Testis (tissue), 3 donors: ENCODE results near the gene WLS. TPM values are rescaled to one million over a fixed set of nuclear protein-coding genes. Genes with fewer than 3 reads are reported as not detected.

Experiments
- DNase-seq: peaks from one replicate; pipeline ENCODE4 v3.0.0-alpha.2; 2019
- H3K27ac ChIP-seq, 2 donors: fragments of 200-600 bp; sonication (generic); one replicate each; pipeline ENCODE4 v1.5.1; 2019
- H3K27me3 ChIP-seq: fragments of 200-600 bp; sonication (generic); one replicate; pipeline ENCODE4 v1.5.1; 2019
- H3K36me3 ChIP-seq: fragments of 200-600 bp; sonication (generic); one replicate; pipeline ENCODE4 v1.5.1; 2017; ENCODE audit warnings: low read depth; ENCODE audit errors: missing control alignments
- H3K4me1 ChIP-seq: fragments of 200-600 bp; sonication (generic); one replicate; pipeline ENCODE4 v1.5.1; 2019
- H3K4me3 ChIP-seq, 2 donors: fragments of 200-600 bp; sonication (generic); one replicate each; pipeline ENCODE4 v1.5.1; 2017 to 2019
- H3K9me3 ChIP-seq: fragments of 200-600 bp; sonication (generic); one replicate; pipeline ENCODE4 v1.5.1; 2017
- CTCF ChIP-seq, 3 experiments: fragments of 450-650 bp in 2 of 3; fragments of 200-600 bp in 1 of 3; sonication (generic) in 1 of 3; IDR thresholded peaks; one replicate each; pipeline ENCODE4 v1.5.1; 2016 to 2019; ENCODE audit warnings: antibody characterized with exemption in 3 of 3, mild to moderate bottlenecking in 2 of 3, moderate library complexity in 1 of 3
- POLR2A ChIP-seq: fragments of 450-650 bp; IDR thresholded peaks from one replicate; pipeline ENCODE4 v1.6.1; 2017; ENCODE audit warnings: antibody characterized with exemption, mild to moderate bottlenecking, moderate library complexity
- WGBS, 2 donors: methylation state at CpG; one replicate each; pipeline ENCODE4 v1.1.5; 2018; 5-methylcytosine and 5-hydroxymethylcytosine counted together
- intact Hi-C: fragments of 100-400 bp; cut with DNase I; formaldehyde crosslinking; loops from one replicate; pipeline ENCODE4 v1.15.1; 2023; ENCODE audit warnings: low total_unique reads
- polyA plus RNA-seq: library from polyadenylated mRNA; stranded (reverse); fragments of 350-450 nt; fragmentation: Illumina TruSeq; extraction: RNeasy Lipid Tissue Mini Kit (QIAGEN cat#74804); gene quantifications from one replicate; pipeline ENCODE4 v1.2.3, GENCODE V29; 2014; ENCODE audit warnings: low read depth, low replicate concordance; ENCODE audit not compliant: insufficient read depth
- total RNA-seq, 2 donors: library from RNA; depleted of rRNA; stranded (reverse); fragments of >200 nt; gene quantifications; one replicate each; pipeline ENCODE4 v1.2.3, GENCODE V29; 2016

WLS gene
- total and polyA plus RNA-seq, 3 donors from 2014 or later, result 32.6 to 93.7 (median 75.5) TPM

- DNase-seq, result no peak
- H3K36me3 ChIP-seq, result no peaks in the 10 kb centered on the region
- H3K4me3 ChIP-seq, result no peak overlapping the region
- H3K27me3 ChIP-seq, result no peaks in the 10 kb centered on the region
- intact Hi-C loops, result no loop called here
- WGBS, 2 donors, result 91 to 94% methylated on average over 5 of the region's 5 CpGs
- no peak overlapping the region for H3K27ac ChIP-seq
- H3K4me1 ChIP-seq, result no peaks in the 10 kb centered on the region
- H3K9me3 ChIP-seq, result no peaks in the 10 kb centered on the region
- TF ChIP-seq CTCF (IDR thresholded peaks at IDR 0.05), result no peak
- no peak for TF ChIP-seq POLR2A
Observed at GRCh38 chr1:68149110-68149798, 83.1 kb downstream of the WLS start.

GRCh38 chr1:68148631-68149030, 83.7 kb downstream of the WLS start:
- H3K4me3 ChIP-seq, result no peak overlapping the region
- no peak for TF ChIP-seq CTCF (IDR thresholded peaks at IDR 0.05)
- no peak for TF ChIP-seq POLR2A
- no peak overlapping the region for H3K27ac ChIP-seq
- no peaks in the 10 kb centered on the region for H3K27me3 ChIP-seq
- H3K9me3 ChIP-seq, result no peaks in the 10 kb centered on the region
- no peaks in the 10 kb centered on the region for H3K4me1 ChIP-seq
- intact Hi-C loops, result no loop called here
- H3K36me3 ChIP-seq, result no peaks in the 10 kb centered on the region
- 90 to 94% methylated on average over 8 of the region's 8 CpGs for WGBS, 2 donors
- no peak for DNase-seq

- H3K36me3 ChIP-seq, result no peaks in the 10 kb centered on the region
- H3K4me1 ChIP-seq, result no peaks in the 10 kb centered on the region
- no peak overlapping the region for H3K27ac ChIP-seq
- DNase-seq, result no peak
- H3K27me3 ChIP-seq, result no peaks in the 10 kb centered on the region
- TF ChIP-seq POLR2A, result no peak
- TF ChIP-seq CTCF (IDR thresholded peaks at IDR 0.05), result no peak
- H3K9me3 ChIP-seq, result no peaks in the 10 kb centered on the region
- H3K4me3 ChIP-seq, result no peak overlapping the region
- intact Hi-C loops, result no loop called here
- WGBS, 2 donors, result 54 to 58% methylated on average over 4 of the region's 4 CpGs
Observed at GRCh38 chr1:68147534-68148171, 84.7 kb downstream of the WLS start.

- intact Hi-C loops, result no loop called here
- Histone ChIP-seq H3K27ac (no peak overlapping the region), H3K27me3 (no peaks in the 10 kb centered on the region), H3K36me3 (no peaks in the 10 kb centered on the region), H3K4me3 (no peak overlapping the region), H3K4me1 (peaks cover 12% of the 10 kb centered on the region), H3K9me3 (no peaks in the 10 kb centered on the region)
- TF ChIP-seq POLR2A (no peak), CTCF (IDR thresholded peaks at IDR 0.05) (no peak)
- DNase-seq, result no peak
- WGBS, 2 donors, result 74 to 78% methylated on average over 10 of the region's 10 CpGs
Observed at GRCh38 chr1:68145418-68146126, 86.8 kb downstream of the WLS start.
